Measurements from ENCODE around the gene DMRTB1.

DNA sequence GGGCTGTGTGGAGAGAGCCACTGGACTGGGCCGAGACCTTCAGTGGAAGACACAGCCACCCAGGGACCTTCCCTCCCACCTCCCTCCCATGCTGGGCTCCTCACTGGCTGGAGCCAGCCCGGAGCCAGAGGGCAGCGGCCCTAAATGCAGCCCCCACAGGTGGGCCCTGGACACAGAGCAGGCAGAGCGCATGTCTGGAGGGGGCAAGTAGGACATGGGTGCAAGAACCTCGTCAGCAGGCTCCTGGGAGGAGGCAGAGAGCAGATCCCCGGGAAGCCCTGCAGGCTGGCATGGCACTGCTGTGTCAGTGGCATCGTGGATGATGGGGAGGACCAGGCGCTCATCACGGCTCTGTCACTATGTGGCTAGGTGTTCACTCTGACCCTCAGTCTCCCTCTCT lies 45.7 kb downstream of the DMRTB1 start:
- TF ChIP-seq, protein P1, sequence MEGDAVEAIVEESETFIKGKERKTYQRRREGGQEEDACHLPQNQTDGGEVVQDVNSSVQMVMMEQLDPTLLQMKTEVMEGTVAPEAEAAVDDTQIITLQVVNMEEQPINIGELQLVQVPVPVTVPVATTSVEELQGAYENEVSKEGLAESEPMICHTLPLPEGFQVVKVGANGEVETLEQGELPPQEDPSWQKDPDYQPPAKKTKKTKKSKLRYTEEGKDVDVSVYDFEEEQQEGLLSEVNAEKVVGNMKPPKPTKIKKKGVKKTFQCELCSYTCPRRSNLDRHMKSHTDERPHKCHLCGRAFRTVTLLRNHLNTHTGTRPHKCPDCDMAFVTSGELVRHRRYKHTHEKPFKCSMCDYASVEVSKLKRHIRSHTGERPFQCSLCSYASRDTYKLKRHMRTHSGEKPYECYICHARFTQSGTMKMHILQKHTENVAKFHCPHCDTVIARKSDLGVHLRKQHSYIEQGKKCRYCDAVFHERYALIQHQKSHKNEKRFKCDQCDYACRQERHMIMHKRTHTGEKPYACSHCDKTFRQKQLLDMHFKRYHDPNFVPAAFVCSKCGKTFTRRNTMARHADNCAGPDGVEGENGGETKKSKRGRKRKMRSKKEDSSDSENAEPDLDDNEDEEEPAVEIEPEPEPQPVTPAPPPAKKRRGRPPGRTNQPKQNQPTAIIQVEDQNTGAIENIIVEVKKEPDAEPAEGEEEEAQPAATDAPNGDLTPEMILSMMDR (IDR thresholded peaks at IDR 0.05 in 8 of 11, conservative IDR thresholded peaks at IDR 0.05 in 3 of 11), result no peak
- no peak for TF ChIP-seq POLR2A (IDR thresholded peaks at IDR 0.05)
- TF ChIP-seq POLR2AphosphoS5 (IDR thresholded peaks at IDR 0.05), result no peak
